Measurements from ENCODE around the gene SPEF1. TPM values are rescaled to one million over a fixed set of nuclear protein-coding genes. Genes with fewer than 3 reads are reported as not detected.
A peak's percentile ranks its signal among the peaks of the same experiment; 100 is the strongest.

The SPEF1 gene
- total and polyA plus RNA-seq, 2 of the 13 experiments (the other 11 are each of a cell fraction or from before 2014, with no cell fraction given): 0.11 to 0.27 TPM

DNA sequence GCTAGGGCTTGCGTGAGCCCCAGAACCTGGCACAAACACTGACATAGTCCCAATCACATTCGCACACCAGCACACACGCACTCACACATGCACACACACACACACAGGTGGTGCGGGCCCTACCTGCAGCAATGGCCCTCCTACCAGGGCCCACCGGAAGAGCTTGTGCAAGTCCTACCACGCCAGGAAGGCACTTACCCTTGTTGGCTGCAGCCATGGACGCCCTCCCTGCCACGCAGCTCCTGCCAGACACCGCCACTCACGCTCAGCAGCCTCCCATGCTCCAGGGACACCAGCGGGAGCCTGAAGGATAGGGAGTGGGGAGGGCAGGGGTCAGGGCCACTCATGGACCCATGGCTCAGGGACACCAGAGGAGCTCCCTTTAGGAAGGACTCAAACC is 21.4 kb downstream of the SPEF1 start:
- no peak overlapping the region for H3K4me3 ChIP-seq (replicated peaks in 1 of 3; ENCODE audit: insufficient read depth in 1 of 3, low read depth in 2 of 3, low read length in 3 of 3)
- BruUV-seq (replicated peaks): no TSS peak
- no peak overlapping the region for H3K9ac ChIP-seq (ENCODE audit: insufficient read depth, low read depth, low read length)
- ChIA-PET POLR2A (interaction anchor here (0.8 to 2.0 kb wide), 3 partner anchors 9 to 21 kb away, joined by 3 to 6 read pairs (median 3); partner anchors contain the start of gene SPEF1), CTCF (ENCODE audit: low intra/inter-chr PET ratio, low total read pairs) (no interaction called here)
- H3K27ac ChIP-seq (ENCODE audit: extremely low read length, insufficient read depth, low read length): no peak overlapping the region
- H3K4me1 ChIP-seq (ENCODE audit: insufficient read depth, low read length): peaks cover 16% of the 10 kb centered on the region
- in situ Hi-C loops (cut with HindIII; ENCODE audit: extremely low pct_ligation_motif_present, low pct_unique_long_range_greater_than_20kb) (no loop called here), intact Hi-C loops (cut with micrococcal nuclease; ENCODE audit: unreplicated experiment) (no loop called here)
- ATAC-seq (no peak), DNase-seq (ENCODE audit: low spot score) (no peak), FAIRE-seq (no peak)
- H3K36me3 ChIP-seq (replicated peaks in 1 of 2; ENCODE audit: control insufficient read depth in 1 of 2, insufficient read depth in 2 of 2, low read length in 2 of 2): peaks cover 33 to 39% of the 10 kb centered on the region in 2 experiments; a peak in 4 of 5 replicates
- no peaks in the 10 kb centered on the region for H3K27me3 ChIP-seq (ENCODE audit: control insufficient read depth in 1 of 2, insufficient read depth in 2 of 2, low read length in 2 of 2)
- H4K20me1 ChIP-seq (ENCODE audit: insufficient read depth, low read length): no peaks in the 10 kb centered on the region
- H3K4me2 ChIP-seq (ENCODE audit: low read depth, low read length): no peak overlapping the region
- WGBS (ENCODE audit: low lambda C conversion rate): 95% methylated on average over 11 of the region's 11 CpGs
- peaks cover 6% of the 10 kb centered on the region for H3K79me2 ChIP-seq (ENCODE audit: insufficient read depth, low read length)
- H2AFZ ChIP-seq (ENCODE audit: low read length): no peak overlapping the region
- H3K9me3 ChIP-seq (ENCODE audit: low read length): no peaks in the 10 kb centered on the region
- no peak for TF ChIP-seq AGO1 (IDR thresholded peaks at IDR 0.05; ENCODE audit: low read depth, low read length, poor library complexity, severe bottlenecking)
- no peak for TF ChIP-seq IKZF1 (IDR thresholded peaks at IDR 0.05)
- TF ChIP-seq, protein P1, sequence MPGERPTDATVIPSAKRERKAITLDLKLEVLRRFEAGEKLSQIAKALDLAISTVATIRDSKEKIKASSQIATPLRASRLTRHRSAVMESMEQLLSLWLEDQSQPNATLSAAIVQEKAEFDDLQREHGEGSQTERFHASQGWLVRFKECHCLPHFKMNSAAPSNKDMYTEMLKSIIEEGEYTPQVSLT (CRISPR knock-in tag; IDR thresholded peaks at IDR 0.05; ENCODE audit: borderline replicate concordance, low read depth): no peak
- no peak for TF ChIP-seq BHLHE40 (IDR thresholded peaks at IDR 0.05; ENCODE audit: low read length)
- no peak for TF ChIP-seq ZNF737 (CRISPR knock-in tag; IDR thresholded peaks at IDR 0.05; ENCODE audit: borderline replicate concordance)
- no peak for TF ChIP-seq ERF (CRISPR knock-in tag; IDR thresholded peaks at IDR 0.05)
- TF ChIP-seq, protein P2, sequence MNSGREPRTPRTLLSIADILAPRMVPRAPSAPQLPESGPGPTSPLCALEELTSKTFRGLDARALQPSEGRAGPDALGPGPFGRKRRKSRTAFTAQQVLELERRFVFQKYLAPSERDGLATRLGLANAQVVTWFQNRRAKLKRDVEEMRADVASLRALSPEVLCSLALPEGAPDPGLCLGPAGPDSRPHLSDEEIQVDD (CRISPR knock-in tag; IDR thresholded peaks at IDR 0.05; ENCODE audit: borderline replicate concordance): no peak
- peak; percentile 72; the same call in 1 of the 2 replicates for TF ChIP-seq ZBTB38 (CRISPR knock-in tag; IDR thresholded peaks at IDR 0.05)
- TF ChIP-seq ZZZ3 (CRISPR knock-in tag; IDR thresholded peaks at IDR 0.05; ENCODE audit: borderline replicate concordance): no peak
- TF ChIP-seq ZBTB7B (CRISPR knock-in tag; IDR thresholded peaks at IDR 0.05): no peak
- TF ChIP-seq, protein P3, sequence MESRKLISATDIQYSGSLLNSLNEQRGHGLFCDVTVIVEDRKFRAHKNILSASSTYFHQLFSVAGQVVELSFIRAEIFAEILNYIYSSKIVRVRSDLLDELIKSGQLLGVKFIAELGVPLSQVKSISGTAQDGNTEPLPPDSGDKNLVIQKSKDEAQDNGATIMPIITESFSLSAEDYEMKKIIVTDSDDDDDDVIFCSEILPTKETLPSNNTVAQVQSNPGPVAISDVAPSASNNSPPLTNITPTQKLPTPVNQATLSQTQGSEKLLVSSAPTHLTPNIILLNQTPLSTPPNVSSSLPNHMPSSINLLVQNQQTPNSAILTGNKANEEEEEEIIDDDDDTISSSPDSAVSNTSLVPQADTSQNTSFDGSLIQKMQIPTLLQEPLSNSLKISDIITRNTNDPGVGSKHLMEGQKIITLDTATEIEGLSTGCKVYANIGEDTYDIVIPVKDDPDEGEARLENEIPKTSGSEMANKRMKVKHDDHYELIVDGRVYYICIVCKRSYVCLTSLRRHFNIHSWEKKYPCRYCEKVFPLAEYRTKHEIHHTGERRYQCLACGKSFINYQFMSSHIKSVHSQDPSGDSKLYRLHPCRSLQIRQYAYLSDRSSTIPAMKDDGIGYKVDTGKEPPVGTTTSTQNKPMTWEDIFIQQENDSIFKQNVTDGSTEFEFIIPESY (CRISPR knock-in tag; IDR thresholded peaks at IDR 0.05): peak; percentile 65; the same call in 1 of the 2 replicates
- TF ChIP-seq AGO2 (optimal IDR thresholded peaks at IDR 0.05; ENCODE audit: low read depth, low read length): peak; percentile 54
- no peak for TF ChIP-seq SALL2 (CRISPR knock-in tag; IDR thresholded peaks at IDR 0.05)
- TF ChIP-seq HOXA3 (CRISPR knock-in tag; IDR thresholded peaks at IDR 0.05): peak; percentile 12; the same call in 1 of the 2 replicates
- TF ChIP-seq, protein P4, sequence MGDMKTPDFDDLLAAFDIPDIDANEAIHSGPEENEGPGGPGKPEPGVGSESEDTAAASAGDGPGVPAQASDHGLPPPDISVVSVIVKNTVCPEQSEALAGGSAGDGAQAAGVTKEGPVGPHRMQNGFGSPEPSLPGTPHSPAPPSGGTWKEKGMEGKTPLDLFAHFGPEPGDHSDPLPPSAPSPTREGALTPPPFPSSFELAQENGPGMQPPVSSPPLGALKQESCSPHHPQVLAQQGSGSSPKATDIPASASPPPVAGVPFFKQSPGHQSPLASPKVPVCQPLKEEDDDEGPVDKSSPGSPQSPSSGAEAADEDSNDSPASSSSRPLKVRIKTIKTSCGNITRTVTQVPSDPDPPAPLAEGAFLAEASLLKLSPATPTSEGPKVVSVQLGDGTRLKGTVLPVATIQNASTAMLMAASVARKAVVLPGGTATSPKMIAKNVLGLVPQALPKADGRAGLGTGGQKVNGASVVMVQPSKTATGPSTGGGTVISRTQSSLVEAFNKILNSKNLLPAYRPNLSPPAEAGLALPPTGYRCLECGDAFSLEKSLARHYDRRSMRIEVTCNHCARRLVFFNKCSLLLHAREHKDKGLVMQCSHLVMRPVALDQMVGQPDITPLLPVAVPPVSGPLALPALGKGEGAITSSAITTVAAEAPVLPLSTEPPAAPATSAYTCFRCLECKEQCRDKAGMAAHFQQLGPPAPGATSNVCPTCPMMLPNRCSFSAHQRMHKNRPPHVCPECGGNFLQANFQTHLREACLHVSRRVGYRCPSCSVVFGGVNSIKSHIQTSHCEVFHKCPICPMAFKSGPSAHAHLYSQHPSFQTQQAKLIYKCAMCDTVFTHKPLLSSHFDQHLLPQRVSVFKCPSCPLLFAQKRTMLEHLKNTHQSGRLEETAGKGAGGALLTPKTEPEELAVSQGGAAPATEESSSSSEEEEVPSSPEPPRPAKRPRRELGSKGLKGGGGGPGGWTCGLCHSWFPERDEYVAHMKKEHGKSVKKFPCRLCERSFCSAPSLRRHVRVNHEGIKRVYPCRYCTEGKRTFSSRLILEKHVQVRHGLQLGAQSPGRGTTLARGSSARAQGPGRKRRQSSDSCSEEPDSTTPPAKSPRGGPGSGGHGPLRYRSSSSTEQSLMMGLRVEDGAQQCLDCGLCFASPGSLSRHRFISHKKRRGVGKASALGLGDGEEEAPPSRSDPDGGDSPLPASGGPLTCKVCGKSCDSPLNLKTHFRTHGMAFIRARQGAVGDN (CRISPR knock-in tag; IDR thresholded peaks at IDR 0.05): peak; percentile 19; the same call in 1 of the 2 replicates
